H1 (cell line): Measurements from ENCODE around the gene LAIR2. TPM values are rescaled to one million over a fixed set of nuclear protein-coding genes. Genes with fewer than 3 reads are reported as not detected.
"Not testable (repeated sequence)": the region's sequence is repeated elsewhere in the genome, so short reads cannot be mapped to it uniquely, and the experiment has no call there.

Source experiments
- CTCF ChIA-PET: fragments of 300-600 bp; sonication (Branson Sonifier 250); formaldehyde crosslinking; loops from one replicate; lab custom pipeline; 2021; ENCODE audit not compliant: partially characterized antibody; lab: Charles Lee
- POLR2A ChIA-PET: fragments of 300-600 bp; sonication (Branson Sonifier 250); formaldehyde crosslinking; loops from one replicate; lab custom pipeline; 2021; ENCODE audit warnings: inconsistent platforms; ENCODE audit not compliant: partially characterized antibody; lab: Charles Lee
- DNase-seq, 2 experiments: peaks; one replicate each; pipeline versions ENCODE4 v3.0.0 to v3.0.0-alpha.2; 2010 to 2022; ENCODE audit warnings: low spot score in 2 of 2, low read depth in 1 of 2, mixed read lengths in 1 of 2
- FAIRE-seq: peaks from 2 replicates; lab custom pipeline; 2011; peaks lifted over from hg19 to GRCh38; lab: Jason Lieb, UNC
- H2AFZ ChIP-seq: 2 replicates; pipeline ENCODE4 v1.8.1; 2012; ENCODE audit warnings: low read length, inconsistent platforms
- H2AK5ac ChIP-seq: 2 replicates; pipeline ENCODE4 v1.6.1; 2013; ENCODE audit warnings: low read depth, low read length
- H2BK120ac ChIP-seq: replicated peaks from 2 replicates; pipeline ENCODE3; 2013; ENCODE audit warnings: low read depth, low read length, inconsistent platforms
- H2BK12ac ChIP-seq: 2 replicates; pipeline ENCODE4 v1.6.1; 2013; ENCODE audit warnings: low read depth, low read length
- H2BK15ac ChIP-seq: 2 replicates; pipeline ENCODE4 v1.6.1; 2013; ENCODE audit warnings: low read length
- H2BK20ac ChIP-seq: 2 replicates; pipeline ENCODE4 v1.6.1; 2013; ENCODE audit warnings: low read length
- H2BK5ac ChIP-seq: 2 replicates; pipeline ENCODE4 v1.6.1; 2013; ENCODE audit warnings: low read depth, low read length
- H3K14ac ChIP-seq: 2 replicates; pipeline ENCODE4 v1.6.1; 2013; ENCODE audit warnings: inconsistent platforms; ENCODE audit not compliant: insufficient read length
- H3K18ac ChIP-seq: 2 replicates; pipeline ENCODE4 v1.6.1; 2013; ENCODE audit warnings: low read length; ENCODE audit errors: extremely low read depth
- H3K23ac ChIP-seq: 2 replicates; pipeline ENCODE4 v1.6.1; 2013; ENCODE audit warnings: inconsistent platforms; ENCODE audit not compliant: insufficient read length
- H3K23me2 ChIP-seq: 2 replicates; pipeline ENCODE4 v1.6.1; 2013; ENCODE audit warnings: low read depth, low read length
- H3K27ac ChIP-seq: 2 replicates; pipeline ENCODE4 v1.6.1; 2011; ENCODE audit warnings: low read depth, low read length, inconsistent platforms
- H3K27me3 ChIP-seq, 4 experiments: replicated peaks in 1 of 4; 1 replicate in 1 of 4; 2 replicates in 3 of 4; pipeline versions ENCODE4 v1.6.1 to v1.8.1; 2011 to 2013; ENCODE audit warnings: low read length in 3 of 4, mild to moderate bottlenecking in 3 of 4, inconsistent platforms in 2 of 4, mixed read lengths in 2 of 4, moderate library complexity in 1 of 4; ENCODE audit not compliant: control insufficient read depth in 3 of 4, insufficient read depth in 3 of 4; ENCODE audit errors: extremely low read depth in 1 of 4
- H3K36me3 ChIP-seq, 4 experiments: 2 replicates each; pipeline versions ENCODE4 v1.6.1 to v1.8.1; 2011 to 2013; ENCODE audit warnings: mild to moderate bottlenecking in 4 of 4, low read length in 3 of 4, moderate library complexity in 2 of 4, control low read depth in 1 of 4, inconsistent platforms in 1 of 4; ENCODE audit not compliant: insufficient read depth in 4 of 4, control insufficient read depth in 2 of 4
- H3K4ac ChIP-seq: replicated peaks from 2 replicates; pipeline ENCODE3; 2013; ENCODE audit warnings: low read length, low read depth, mixed read lengths, inconsistent platforms; ENCODE audit not compliant: insufficient read length
- H3K4me1 ChIP-seq, 4 experiments: replicated peaks in 1 of 4; 1 replicate in 1 of 4; 2 replicates in 3 of 4; pipeline versions ENCODE4 v1.6.1 to v1.8.1; 2011 to 2013; ENCODE audit warnings: low read length in 3 of 4, inconsistent platforms in 2 of 4, mixed read lengths in 1 of 4; ENCODE audit not compliant: insufficient read depth in 4 of 4, control insufficient read depth in 3 of 4
- H3K4me2 ChIP-seq, 2 experiments: 2 replicates each; pipeline versions ENCODE4 v1.6.1 to v1.8.1; 2011 to 2013; ENCODE audit warnings: low read depth in 2 of 2, low read length in 2 of 2, control low read depth in 1 of 2, inconsistent platforms in 1 of 2, mild to moderate bottlenecking in 1 of 2; ENCODE audit not compliant: insufficient read depth in 1 of 2
- H3K4me3 ChIP-seq, 4 experiments: fragments of 200-600, 300-600 bp in 1 of 4; sonication (generic), shearing (Covaris generic), sonication (Bioruptor Twin) in 1 of 4; 2 replicates each; pipeline versions ENCODE4 v1.5.1 to v1.8.1; 2011 to 2016; ENCODE audit warnings: low read length in 4 of 4, low read depth in 3 of 4, control low read depth in 2 of 4, inconsistent platforms in 2 of 4, mild to moderate bottlenecking in 2 of 4, mixed read lengths in 1 of 4, moderate library complexity in 1 of 4; ENCODE audit not compliant: insufficient read depth in 2 of 4; ENCODE audit errors: extremely low read depth in 1 of 4
- H3K56ac ChIP-seq: replicated peaks from 2 replicates; pipeline ENCODE3; 2013; ENCODE audit warnings: low read depth, mild to moderate bottlenecking, mixed read lengths, low read length, inconsistent platforms; ENCODE audit not compliant: insufficient read length
- H3K79me1 ChIP-seq: 2 replicates; pipeline ENCODE4 v1.6.1; 2013; ENCODE audit warnings: low read depth, low read length, control low read depth
- H3K79me2 ChIP-seq, 2 experiments: 2 replicates each; pipeline versions ENCODE4 v1.6.1 to v1.8.1; 2012 to 2013; ENCODE audit warnings: low read length in 2 of 2, mild to moderate bottlenecking in 2 of 2, inconsistent platforms in 1 of 2; ENCODE audit not compliant: insufficient read depth in 2 of 2, control insufficient read depth in 1 of 2
- H3K9ac ChIP-seq, 4 experiments: replicated peaks in 1 of 4; 1 replicate in 1 of 4; 2 replicates in 3 of 4; pipeline versions ENCODE4 v1.6.1 to v1.8.1; 2011 to 2013; ENCODE audit warnings: low read depth in 3 of 4, low read length in 3 of 4, control low read depth in 2 of 4, mild to moderate bottlenecking in 2 of 4, moderate library complexity in 2 of 4, inconsistent platforms in 1 of 4; ENCODE audit errors: extremely low read depth in 1 of 4
- H3K9me3 ChIP-seq, 2 experiments: 2 replicates each; pipeline versions ENCODE4 v1.6.1 to v1.8.1; 2012 to 2013; ENCODE audit warnings: mild to moderate bottlenecking in 2 of 2, moderate library complexity in 2 of 2, control low read depth in 1 of 2, inconsistent platforms in 1 of 2, low read depth in 1 of 2, low read length in 1 of 2, mixed read lengths in 1 of 2; ENCODE audit not compliant: insufficient read depth in 2 of 2
- H4K20me1 ChIP-seq, 2 experiments: replicated peaks in 1 of 2; 2 replicates each; pipeline versions ENCODE3 to v1.8.1; 2011 to 2013; ENCODE audit warnings: inconsistent platforms in 2 of 2, low read length in 2 of 2, mild to moderate bottlenecking in 1 of 2; ENCODE audit not compliant: insufficient read depth in 2 of 2, control insufficient read depth in 1 of 2
- H4K5ac ChIP-seq: 2 replicates; pipeline ENCODE4 v1.6.1; 2013; ENCODE audit warnings: low read length, low read depth, mixed read lengths, inconsistent platforms; ENCODE audit not compliant: insufficient read length
- H4K8ac ChIP-seq: 2 replicates; pipeline ENCODE4 v1.8.0; 2013; ENCODE audit warnings: mild to moderate bottlenecking, moderate library complexity, low read length, inconsistent platforms; ENCODE audit not compliant: insufficient read depth; ENCODE audit errors: extremely low read depth
- H4K91ac ChIP-seq: replicated peaks from 2 replicates; pipeline ENCODE3; 2013; ENCODE audit warnings: low read length, mixed read lengths, inconsistent platforms; ENCODE audit not compliant: insufficient read length
- WGBS, 2 experiments: shearing (Covaris generic) in 1 of 2; methylation state at CpG; one replicate each; pipeline versions ENCODE4 v1.1.6 to v1.1.7; 2013 to 2015; ENCODE audit warnings: low lambda C conversion rate in 2 of 2, mixed read lengths in 2 of 2, inconsistent platforms in 1 of 2, low coverage in 1 of 2, missing lambda C conversion rate in 1 of 2; ENCODE audit not compliant: insufficient replicate concordance in 2 of 2, insufficient coverage in 1 of 2, insufficient read length in 1 of 2; ENCODE audit errors: extremely low coverage in 1 of 2, missing lambda C conversion rate in 1 of 2; 5-methylcytosine and 5-hydroxymethylcytosine counted together
- polyA plus RNA-seq, 7 experiments: library from polyadenylated mRNA; depleted of rRNA in 3 of 7; stranded (reverse) in 5 of 7; unstranded in 2 of 7; fragments of >200 nt in 5 of 7; fragments of 200-250 nt in 2 of 7; gene quantifications; 1 replicate in 5 of 7; 2 replicates in 1 of 7; 4 replicates in 1 of 7; pipeline versions ENCODE4 v1.2.1 to v1.2.3, GENCODE V29; 2011 to 2013; ENCODE audit warnings: missing spikeins in 2 of 7, mixed read lengths in 2 of 7
- total RNA-seq: library from RNA; stranded (reverse); fragmentation: NEBNext Ultra II Directional; extraction: Animal tissue kit (Norgen Biotek cat#: 25700); gene quantifications from 2 replicates; pipeline ENCODE4 v1.2.1, GENCODE V29; 2021

LAIR2 gene
- total and polyA plus RNA-seq, 2 of the 8 experiments (the other 6 are each of a cell fraction or from before 2014, with no cell fraction given): not detected

DNA sequence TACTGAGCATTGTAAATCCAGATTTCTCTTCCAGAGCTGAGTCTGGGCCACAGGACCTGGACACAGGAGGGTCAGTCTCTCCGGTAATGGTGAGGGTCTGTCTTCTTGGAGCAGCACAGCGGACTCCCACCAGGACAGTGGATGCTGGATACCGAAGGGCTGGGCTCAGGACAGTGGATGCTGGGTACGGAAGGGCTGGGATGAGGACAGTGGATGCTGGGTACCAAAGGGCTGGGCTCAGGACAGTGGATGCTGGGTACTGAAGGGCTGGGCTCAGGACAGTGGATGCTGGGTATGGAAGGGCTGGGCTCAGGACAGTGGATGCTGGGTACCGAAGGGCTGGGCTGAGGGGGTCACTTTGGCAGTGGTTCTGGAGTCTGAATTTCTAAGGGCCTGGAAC is 9.6 kb upstream of the LAIR2 start:
- H3K79me1 ChIP-seq, FAIRE-seq, H3K79me2 ChIP-seq, H4K91ac ChIP-seq, H3K27ac ChIP-seq, H3K23ac ChIP-seq, H3K4me1 ChIP-seq, H2BK20ac ChIP-seq, H3K56ac ChIP-seq, H3K27me3 ChIP-seq, H3K4ac ChIP-seq, H2AK5ac ChIP-seq, H3K14ac ChIP-seq, H2BK120ac ChIP-seq, CTCF ChIA-PET, DNase-seq, H2BK15ac ChIP-seq, H2BK5ac ChIP-seq, H2BK12ac ChIP-seq, H3K9ac ChIP-seq, H2AFZ ChIP-seq, H3K36me3 ChIP-seq, H3K4me2 ChIP-seq, H4K8ac ChIP-seq, H3K18ac ChIP-seq, H3K4me3 ChIP-seq, H3K23me2 ChIP-seq, H4K5ac ChIP-seq, POLR2A ChIA-PET, H4K20me1 ChIP-seq: not testable (repeated sequence)
- H3K9me3 ChIP-seq: peaks cover 33 to 74% of the 10 kb centered on the region in 2 experiments
- WGBS, 2 experiments: 85% methylated on average over 5 of the region's 5 CpGs; no CpG with 5 or more reads in 1 of the 2 experiments
